GM19099 (cell line): ENCODE measurements around the gene TNNC1.

Source experiments
- POLR2A ChIP-seq: IDR thresholded peaks from 3 replicates; pipeline ENCODE4 v1.6.1; 2011; ENCODE audit warnings: low read depth; ENCODE audit not compliant: insufficient read length; ENCODE audit errors: extremely low read depth

Gene TNNC1

DNA sequence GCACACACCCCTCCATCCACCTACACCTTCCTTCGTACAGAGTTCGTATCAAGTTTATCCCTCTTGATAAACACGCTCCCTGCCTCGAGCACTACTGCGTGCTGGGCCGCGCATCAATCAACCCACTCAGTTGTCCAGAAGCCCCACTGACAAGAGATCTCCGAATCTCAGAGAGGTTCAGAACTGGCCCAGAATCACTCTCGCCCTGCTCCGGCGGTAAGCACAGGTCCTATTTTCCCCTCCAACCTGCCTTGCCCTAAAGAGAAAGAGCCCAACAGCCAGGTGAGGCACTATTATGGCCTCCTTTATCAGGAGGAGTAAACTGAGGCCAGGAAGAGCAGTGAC, 1.1 kb upstream of the TNNC1 start:
- TF ChIP-seq POLR2A: no peak

DNA sequence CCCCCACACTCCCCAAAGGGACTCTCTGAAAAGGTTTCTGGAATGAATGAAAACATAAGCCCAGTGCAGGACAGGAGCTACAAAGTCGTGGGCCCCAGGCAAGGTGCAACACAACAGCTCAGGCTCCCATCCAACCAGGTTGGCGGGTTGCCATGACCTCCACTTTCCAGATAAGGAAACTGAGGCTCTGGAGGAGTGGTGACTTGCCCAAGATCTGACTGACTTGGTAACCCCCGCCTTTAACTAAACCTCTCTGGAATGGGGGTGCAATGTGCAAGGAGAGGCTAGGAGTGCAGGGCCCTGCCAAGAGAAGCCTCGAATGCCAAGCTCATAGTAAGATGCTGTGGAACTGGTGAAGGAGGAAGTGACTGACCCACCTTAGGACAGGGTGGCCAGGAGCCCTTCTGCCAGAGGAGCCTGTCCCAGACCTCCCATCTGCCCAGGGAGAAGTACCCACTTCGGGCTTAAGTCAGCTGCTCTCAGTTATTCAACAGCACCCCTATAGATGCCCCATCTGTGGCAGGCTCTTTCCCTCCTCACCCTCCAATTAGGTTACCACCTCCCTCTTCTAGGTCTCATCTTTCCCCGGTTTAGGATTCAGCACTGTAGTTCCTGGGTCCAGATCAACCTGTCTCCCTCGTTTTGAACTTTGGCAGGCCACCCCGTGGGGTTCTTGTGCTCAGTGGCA, 553 bp upstream of the TNNC1 start:
- peak; percentile 13 for TF ChIP-seq POLR2A

DNA sequence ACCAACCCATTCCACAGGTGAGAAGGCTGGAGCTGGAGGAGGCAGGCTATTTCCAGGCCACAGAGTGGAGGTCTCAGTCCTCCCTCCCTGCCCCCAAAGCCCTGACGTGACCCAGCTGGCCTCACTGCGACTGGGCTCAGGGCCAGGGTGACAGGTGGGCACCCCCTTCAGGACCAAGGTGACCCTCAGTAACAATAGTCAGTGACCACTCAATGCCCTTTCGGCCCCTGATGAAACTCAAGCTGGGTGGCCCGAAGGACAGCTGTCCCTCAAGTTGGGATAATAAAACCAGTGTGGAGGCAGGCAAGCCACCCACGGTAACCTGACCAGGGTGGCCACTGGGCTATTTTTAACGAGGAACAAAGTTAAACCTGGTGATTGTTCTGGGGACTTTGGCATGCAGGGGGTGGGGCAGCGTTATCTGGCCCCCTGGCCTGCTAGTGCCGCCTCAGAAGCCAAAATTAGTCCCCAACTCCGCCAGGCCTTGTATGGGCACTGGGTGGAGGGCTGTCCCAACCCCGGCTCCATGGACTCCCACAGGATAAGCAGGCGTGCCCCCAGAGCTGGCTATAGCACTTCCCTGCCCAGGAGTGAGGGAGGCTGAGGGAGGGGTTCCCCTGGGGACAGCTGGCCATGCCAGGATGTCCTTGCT, 1.1 kb downstream of the TNNC1 start:
- no peak for TF ChIP-seq POLR2A

DNA sequence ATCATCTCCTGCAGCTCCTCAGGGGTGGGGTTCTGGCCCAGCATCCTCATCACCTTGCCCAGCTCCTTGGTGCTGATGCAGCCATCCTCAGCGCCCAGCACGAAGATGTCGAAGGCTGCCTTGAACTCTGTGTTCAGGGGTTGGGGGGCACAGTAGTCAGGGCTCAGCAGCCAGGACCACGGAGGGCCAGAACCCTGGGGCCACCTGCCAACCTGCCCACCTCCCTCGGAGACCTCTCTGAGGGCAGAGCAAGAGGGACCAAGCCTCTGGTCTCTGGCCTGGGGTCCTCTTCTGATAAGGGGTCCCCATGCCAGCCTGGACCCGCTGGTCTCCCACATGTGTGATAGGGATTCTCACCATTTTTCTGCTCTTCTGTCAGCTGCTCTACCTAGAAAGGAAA, 1.7 kb downstream of the TNNC1 start:
- no peak for TF ChIP-seq POLR2A

DNA sequence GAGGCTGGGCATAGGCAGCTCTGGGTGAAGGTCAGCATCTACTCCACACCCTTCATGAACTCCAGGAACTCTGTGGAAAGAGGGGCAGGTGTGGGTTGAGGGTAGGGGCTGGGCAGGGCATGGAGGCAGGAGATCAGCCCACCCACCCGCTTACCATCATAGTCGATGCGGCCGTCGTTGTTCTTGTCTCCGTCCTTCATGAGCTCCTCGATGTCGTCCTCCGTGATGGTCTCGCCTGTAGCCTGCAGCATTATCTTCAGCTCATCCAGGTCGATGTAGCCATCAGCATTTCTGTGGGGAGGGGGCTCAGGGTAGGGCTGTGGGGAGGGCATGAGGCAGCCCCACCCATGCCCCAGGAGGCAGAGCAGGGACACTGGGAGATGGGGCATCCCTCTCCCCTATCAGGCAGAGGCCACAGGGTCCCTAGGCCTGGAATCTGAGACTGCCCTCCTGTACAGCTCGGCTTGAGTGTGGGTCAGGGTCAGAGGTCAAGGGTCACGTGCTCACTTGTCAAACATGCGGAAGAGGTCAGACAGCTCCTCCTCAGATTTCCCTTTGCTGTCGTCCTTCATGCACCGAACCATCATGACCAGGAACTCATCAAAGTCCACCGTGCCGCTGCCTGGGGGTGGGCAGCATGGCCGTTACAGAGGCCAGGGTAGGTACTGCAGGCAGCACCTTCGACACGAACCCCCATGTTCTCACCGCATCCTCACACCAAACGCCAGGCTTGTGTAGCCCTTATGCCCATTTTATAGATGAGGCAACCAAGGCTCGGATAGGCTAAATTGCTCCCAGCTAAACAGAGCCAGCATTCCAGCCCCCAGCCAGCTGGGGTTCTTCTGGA, 2.4 kb downstream of the TNNC1 start:
- no peak for TF ChIP-seq POLR2A

DNA sequence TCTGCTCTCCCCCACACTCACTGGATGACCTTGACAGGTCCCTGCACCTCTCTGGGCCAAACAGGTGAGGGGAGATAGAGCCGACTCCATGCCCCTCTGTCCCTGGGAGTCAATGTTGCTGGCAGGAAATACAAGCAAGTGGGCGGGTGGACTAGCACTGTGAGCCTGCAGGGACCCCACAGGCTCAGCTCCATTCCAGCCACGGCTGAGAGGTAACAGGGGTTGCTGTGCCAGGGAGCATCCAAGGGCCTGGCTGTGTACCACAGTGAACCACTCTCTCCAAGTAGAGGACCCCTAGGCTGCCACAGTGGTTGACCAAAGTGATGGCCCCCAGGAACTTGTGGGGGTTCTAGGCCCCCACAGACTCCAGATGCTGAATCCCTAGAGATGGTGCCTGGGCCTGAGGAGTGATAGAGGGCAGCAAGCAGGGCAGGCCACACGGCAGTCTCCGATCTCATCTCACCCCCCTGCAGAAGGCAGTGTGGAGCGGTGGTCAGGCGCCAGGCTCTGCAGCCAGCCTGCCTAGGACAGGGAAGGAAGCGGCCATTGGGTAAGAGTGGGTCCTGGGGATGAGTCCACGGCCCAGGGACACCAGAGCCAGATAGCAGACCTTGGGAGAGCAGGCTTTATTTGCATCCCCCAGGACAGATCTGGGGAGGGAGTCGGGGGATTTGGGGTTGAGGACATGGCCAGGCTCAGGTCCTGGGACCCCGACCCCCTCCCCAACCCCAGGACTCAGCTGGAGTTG, 3.2 kb downstream of the TNNC1 start:
- no peak for TF ChIP-seq POLR2A

DNA sequence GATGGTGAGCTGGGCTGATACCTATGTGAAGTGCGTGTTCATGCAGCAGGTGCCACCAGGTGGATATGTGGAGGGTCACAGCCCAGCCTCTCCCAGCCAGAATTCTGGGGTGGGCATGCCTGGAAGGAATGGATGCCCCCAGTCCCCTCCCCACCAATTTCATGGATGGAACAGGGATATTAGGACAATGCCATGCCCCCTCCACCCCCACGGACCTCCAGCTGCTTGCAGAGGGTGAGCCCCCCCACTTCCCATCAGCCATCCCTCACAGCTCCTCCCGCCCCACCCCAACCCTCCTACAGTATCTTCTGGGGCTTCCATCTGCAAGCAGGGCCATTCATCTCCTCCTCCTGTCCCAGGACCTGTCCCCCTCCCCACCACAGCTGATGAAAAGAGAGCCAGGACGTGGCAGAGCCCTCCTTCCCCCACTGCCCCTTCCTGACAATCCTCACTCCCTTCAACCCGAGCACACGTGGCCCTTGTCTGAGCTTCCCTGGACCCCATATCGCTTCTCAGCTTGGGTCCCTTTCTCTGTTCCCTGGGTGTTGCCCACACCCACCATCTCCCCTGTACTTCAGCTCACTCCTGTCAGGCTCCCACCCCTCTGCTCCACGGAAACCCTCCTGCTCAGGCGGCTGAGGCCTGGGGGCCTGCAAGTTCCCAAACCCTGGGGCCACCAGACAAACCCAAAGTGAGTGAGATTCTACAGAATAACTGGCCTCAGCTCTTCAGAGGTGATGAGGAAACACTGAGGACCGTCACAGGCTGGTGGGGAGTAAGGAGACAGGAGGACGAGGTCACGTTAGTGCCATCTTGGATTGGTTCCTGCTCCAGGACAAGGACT, 6.1 kb downstream of the TNNC1 start:
- no peak for TF ChIP-seq POLR2A

DNA sequence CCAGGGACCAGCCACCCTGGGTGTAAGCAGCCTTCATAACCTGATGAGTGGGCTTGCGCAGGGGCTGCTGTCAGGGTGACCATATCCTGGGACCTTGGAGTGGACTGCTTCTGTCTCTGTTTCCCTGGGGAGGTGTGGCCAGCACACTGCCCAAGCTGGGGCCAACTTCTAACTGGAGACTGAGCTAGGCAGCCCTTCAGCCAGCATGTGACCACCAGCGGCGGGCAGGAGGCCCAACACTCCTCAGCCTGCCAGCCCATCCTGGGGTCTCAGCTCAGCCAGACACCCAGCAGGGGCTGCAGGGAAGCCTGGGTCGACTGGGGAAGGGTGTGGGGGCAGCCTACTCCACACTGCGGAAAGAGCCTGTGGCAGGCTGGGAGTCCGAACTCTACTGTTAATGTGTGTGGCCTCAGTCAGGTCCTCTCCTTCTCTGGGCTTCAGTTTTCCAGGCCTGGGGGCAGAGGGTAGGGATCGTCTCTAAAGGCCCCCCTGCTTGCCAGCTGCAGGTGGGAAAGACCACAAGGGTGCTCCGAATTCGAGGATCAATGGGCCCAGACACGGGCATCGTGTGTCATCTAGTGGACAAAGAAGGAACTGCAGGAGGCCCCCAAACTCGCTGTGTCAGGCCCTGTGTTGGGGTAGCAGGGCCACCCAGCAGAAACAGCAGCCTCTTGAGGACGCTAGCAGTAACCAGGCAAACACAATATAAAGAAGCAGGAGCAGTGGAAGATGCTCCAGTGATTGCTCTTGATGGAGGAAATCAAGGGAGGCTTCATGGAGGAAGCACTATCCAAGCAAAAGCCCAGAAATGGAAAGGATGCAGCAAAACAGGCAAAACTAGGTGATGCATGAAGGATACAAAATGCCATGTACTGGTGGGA, 7.0 kb downstream of the TNNC1 start:
- no peak for TF ChIP-seq POLR2A

DNA sequence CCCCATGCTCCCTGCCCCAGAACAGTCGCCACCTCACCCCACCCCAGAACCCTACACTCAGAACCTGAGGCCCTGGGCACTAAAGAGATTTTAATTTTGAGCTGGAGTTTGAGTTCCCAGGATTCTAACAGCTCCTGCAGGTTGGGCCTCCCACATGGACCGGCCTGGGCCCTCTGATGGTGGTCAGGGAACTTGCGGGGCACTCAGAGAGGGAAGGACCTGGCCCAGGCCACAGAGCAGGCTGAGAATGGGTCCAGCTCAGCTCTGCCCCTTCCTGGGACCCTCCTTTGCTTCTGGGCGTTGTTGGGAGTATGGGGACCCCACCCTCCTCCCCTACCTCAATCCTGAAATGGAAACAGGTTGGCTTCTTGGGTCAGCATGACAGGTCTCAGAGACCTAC, 7.8 kb downstream of the TNNC1 start:
- TF ChIP-seq POLR2A: no peak

DNA sequence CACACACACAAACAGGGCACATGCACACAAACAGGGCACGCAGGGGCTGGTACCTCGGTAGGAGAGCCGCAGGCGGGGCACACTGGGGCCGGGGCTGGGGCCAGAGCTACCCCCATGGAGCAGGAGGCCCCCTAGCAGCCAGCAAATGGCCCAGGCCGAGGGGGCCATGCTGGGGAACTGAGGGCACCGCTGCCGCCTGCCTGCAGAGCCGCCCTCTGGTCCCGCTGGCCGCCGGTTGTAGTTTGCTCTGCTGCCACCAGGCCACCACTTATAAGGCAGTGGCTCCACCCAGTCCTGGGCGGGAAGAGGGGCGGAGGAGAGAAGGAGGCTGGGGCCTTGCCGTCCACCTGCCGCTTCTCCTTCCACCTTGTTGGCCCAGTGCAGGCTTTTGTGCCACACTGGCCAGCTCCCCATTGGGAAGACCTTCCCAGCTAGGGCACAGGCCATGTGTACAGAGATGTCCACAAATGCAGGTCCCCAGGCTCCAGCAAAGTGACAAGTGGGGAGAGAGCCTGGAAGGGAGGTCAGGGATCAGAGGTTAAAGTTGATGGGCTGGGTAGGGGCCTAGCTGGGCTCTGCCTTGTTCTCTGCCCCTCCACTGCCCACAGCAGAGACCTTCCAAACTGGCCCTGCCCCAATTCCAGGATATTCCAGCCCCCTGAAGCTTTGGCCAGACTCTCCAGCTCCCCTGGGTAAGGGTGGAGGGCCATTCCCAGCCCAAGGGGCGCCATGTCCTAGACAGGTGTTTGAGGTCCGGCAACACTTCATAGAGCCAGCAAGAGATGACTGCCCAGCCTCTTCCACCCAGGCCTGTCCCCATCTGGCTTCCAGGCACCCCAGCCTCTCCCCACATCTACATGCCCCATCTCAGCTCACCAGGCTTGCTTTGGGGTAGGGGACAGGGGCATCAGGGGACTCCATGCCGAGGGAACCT, 8.7 kb downstream of the TNNC1 start, which contains the start of gene SEMA3G:
Gene SEMA3G (minus strand): TSS at position 244 of the 934 bp plus-strand sequence. CDS start 76 bp downstream, at position 168.
- TF ChIP-seq POLR2A: no peak

DNA sequence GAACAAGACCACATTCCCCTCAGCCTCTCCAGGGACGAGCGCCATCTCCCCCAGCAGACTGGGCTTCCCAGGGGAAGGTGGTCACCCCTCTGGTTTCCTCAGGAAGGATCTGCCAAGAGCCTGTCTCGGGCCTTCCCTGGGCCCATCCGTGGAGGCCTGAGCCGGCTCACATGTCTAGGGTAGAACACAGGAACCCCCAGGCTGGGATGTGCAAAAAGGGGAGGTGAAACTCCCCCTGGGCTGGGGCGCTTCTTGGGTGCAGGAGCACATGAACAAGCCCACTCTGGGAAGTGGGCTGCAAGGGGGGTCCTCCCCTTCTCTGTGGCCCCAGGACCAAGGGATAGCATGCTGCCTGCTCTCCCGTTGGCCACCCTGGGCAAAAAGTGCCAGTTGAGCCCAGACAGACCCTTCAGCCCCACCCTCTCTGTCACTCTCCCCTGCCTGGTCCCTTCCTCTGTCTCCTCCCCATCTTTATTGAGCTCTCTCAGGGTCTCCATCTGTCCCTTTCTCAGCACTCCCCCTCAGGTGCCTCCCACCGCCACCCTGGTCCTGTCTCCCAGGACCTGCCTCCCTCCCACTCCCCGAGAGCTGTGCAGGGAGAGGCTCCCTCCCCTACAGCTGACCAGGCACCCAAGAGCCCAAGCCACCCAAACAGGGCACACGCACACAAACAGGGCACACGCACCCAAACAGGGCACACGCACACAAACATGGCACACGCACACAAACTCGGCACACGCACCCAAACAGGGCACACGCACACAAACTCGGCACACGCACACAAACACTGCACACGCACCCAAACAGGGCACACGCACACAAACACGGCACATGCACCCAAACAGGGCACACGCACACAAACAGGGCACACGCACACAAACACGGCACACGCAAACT, 9.8 kb downstream of the TNNC1 start:
- no peak for TF ChIP-seq POLR2A
